Raji (cell line): Measurements from ENCODE around the gene USP1.

ENCODE experiments used
- POLR2A ChIP-seq: IDR thresholded peaks from 2 replicates; pipeline ENCODE4 v1.6.1; 2011; ENCODE audit warnings: low read depth, low read length, control low read depth; ENCODE audit not compliant: insufficient read depth

The USP1 gene

GRCh38 chr1:62417351-62417999 lies 19.4 kb upstream of the USP1 start:
- TF ChIP-seq POLR2A, result no peak

- TF ChIP-seq POLR2A, result no peak
These were observed 16.6 kb upstream of the USP1 start for GRCh38 chr1:62420214-62420613.

- TF ChIP-seq POLR2A, result no peak
These were observed 13.1 kb upstream of the USP1 start for GRCh38 chr1:62423580-62424242.

GRCh38 chr1:62424411-62424810 lies 12.4 kb upstream of the USP1 start:
- TF ChIP-seq POLR2A, result no peak

- TF ChIP-seq POLR2A, result no peak
These were observed 11.8 kb upstream of the USP1 start for GRCh38 chr1:62425041-62425440.

- TF ChIP-seq POLR2A, result no peak
These were observed 10.6 kb upstream of the USP1 start for GRCh38 chr1:62426237-62426636.

DNA sequence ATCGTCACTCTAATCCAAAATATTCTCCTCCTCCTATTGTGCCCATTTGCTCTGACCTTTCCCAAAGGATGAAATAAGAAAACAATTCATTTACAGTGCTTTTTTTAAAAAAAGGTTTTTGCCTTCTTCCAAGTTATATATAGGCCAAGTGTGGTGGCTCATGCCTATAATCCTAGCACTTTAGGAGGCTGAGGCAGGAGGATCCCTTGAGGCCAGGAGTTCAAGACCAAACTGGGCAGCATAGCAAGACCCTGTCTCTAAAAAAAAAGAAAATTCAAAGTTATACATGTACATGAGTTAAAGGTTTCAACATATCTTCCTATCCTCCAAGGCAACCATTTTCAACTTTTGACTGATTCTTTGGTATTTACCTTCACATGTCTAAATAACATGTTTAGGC lies 10.1 kb upstream of the USP1 start:
- no peak for TF ChIP-seq POLR2A

DNA sequence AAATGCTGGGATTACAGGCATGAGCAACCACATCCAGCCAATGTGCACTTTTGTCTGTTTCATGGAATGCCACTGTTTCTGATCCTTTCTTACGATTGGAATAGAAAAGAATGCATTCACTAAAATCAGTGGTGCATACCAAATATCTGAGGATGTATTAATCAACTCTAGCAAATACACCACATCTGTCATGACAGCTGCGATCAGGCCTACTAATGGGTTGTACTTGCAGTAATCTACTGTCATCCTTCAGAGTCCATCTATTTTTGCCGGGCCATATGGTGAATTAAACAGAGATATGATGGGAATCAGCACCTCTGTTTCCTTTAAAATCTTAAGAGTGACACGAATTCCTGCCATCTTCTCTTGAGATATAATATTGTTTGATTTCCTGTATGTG lies 8.5 kb upstream of the USP1 start:
- no peak for TF ChIP-seq POLR2A

DNA sequence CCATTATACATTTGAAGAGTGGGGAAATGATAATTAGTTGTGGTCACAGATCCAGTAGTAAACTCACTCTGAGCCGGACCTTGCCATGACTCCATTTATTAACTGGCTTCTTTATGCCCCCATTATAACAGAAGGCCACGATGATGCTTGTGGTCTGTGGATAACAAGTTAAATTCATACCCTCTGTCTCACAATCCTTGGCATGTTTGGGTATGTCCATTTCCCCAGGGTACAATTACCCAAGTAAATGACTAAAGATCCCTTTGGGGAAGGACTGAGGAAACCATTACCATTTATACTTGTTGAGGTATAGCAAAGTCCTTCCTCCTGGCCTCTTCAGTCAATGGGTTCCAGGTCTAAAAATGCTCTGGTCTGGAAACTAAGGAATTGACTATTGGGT lies 7.3 kb upstream of the USP1 start:
- no peak for TF ChIP-seq POLR2A

GRCh38 chr1:62433861-62434617 lies 2.8 kb upstream of the USP1 start:
- no peak for TF ChIP-seq POLR2A

- TF ChIP-seq POLR2A, result no peak
These were observed 2.2 kb upstream of the USP1 start for GRCh38 chr1:62434618-62435001.

GRCh38 chr1:62435231-62436038 lies 1.4 kb upstream of the USP1 start:
- TF ChIP-seq POLR2A, result no peak

GRCh38 chr1:62436039-62436465 lies 797 bp upstream of the USP1 start:
- peak; percentile 91 for TF ChIP-seq POLR2A

DNA sequence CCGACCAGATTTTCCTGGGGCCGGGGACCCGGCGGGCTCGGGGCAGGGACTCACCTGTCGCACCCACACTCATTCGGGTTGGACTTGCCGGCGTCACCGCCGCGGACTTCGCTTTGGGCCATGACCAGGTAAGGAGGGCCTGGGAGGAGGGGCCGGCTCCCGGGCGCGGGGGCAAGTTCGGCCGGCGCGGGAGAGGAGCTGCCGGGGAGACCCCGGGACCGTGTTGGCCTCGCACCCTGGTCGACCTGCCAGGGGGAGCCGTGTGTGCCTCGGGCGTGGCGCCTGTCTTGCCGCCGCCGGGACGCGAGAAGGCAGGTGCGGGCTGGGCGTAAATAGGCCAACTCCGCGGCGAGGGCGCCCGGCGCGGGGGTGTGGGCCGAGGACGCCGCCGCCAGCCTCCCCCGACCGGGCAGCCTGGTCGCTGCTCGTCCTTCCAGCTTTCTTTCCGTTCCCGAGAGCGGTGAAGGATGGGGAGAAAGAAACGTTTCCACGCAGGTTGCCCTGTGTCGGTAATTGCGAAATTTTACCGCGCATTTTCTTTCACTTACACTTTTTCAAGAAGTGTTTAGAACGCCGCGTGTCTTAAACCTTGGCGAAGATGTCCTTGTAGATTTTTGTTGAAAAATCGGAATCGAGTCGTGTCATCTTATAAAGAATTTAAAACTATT lies 558 bp downstream of the USP1 start:
- no peak for TF ChIP-seq POLR2A

DNA sequence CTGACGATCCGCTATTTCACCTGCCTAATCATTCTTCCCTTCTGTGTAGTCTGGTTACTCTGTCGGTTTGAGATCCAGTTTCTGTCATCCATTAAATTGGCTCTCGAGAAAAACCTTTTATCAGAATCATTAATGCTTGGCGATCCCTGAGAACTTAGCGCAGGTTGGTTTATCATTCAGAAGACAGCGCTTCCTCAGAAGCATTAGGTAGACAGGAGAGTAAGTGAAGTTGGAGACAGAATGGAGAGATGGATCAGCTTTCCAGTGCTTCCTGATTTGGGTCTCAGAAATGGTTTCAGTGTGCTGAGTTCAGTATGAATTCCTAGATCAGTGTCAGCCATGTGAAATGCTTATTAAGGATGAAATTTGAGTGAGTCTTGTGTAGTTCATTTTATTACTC lies 1.3 kb downstream of the USP1 start:
- no peak for TF ChIP-seq POLR2A
